ENCODE results near the gene FRMPD1.

FRMPD1 gene

GRCh38 chr9:37679649-37680402 lies 29.1 kb downstream of the FRMPD1 start:
- no peak for DNase-seq (ENCODE audit: low read depth in 2 of 2)

- DNase-seq (ENCODE audit: low read depth in 2 of 2) = no peak
Measured at GRCh38 chr9:37682951-37683350, 32.2 kb downstream of the FRMPD1 start.

GRCh38 chr9:37683531-37684371 lies 33.0 kb downstream of the FRMPD1 start:
- no peak for DNase-seq (ENCODE audit: low read depth in 2 of 2)

GRCh38 chr9:37692622-37693221 lies 42.0 kb downstream of the FRMPD1 start:
- no peak for DNase-seq (ENCODE audit: low read depth in 2 of 2)

- DNase-seq (ENCODE audit: low read depth in 2 of 2) = no peak
Measured at GRCh38 chr9:37693260-37693659, 42.5 kb downstream of the FRMPD1 start.

GRCh38 chr9:37694355-37694754 lies 43.6 kb downstream of the FRMPD1 start:
- DNase-seq (ENCODE audit: low read depth in 2 of 2) = no peak

GRCh38 chr9:37696528-37696927 lies 45.8 kb downstream of the FRMPD1 start:
- DNase-seq (ENCODE audit: low read depth in 2 of 2) = no peak

GRCh38 chr9:37700131-37700530 lies 49.4 kb downstream of the FRMPD1 start:
- DNase-seq (ENCODE audit: low read depth in 2 of 2) = no peak

- no peak for DNase-seq (ENCODE audit: low read depth in 2 of 2)
Measured at GRCh38 chr9:37700900-37701299, 50.1 kb downstream of the FRMPD1 start.

- no peak for DNase-seq (ENCODE audit: low read depth in 2 of 2)
Measured at GRCh38 chr9:37705787-37706186, 55.0 kb downstream of the FRMPD1 start.

- no peak for DNase-seq (ENCODE audit: low read depth in 2 of 2)
Measured at GRCh38 chr9:37706290-37706689, 55.5 kb downstream of the FRMPD1 start.

- no peak for DNase-seq (ENCODE audit: low read depth in 2 of 2)
Measured at GRCh38 chr9:37707748-37708147, 57.0 kb downstream of the FRMPD1 start.

- DNase-seq (ENCODE audit: low read depth in 2 of 2) = no peak
Measured at GRCh38 chr9:37710046-37710445, 59.3 kb downstream of the FRMPD1 start.

GRCh38 chr9:37715260-37715659 lies 64.5 kb downstream of the FRMPD1 start:
- DNase-seq (ENCODE audit: low read depth in 2 of 2) = no peak

GRCh38 chr9:37715991-37716505 lies 65.3 kb downstream of the FRMPD1 start:
- no peak for DNase-seq (ENCODE audit: low read depth in 2 of 2)

GRCh38 chr9:37719526-37719925 lies 68.8 kb downstream of the FRMPD1 start:
- no peak for DNase-seq (ENCODE audit: low read depth in 2 of 2)

GRCh38 chr9:37727013-37727412 lies 76.3 kb downstream of the FRMPD1 start:
- DNase-seq (ENCODE audit: low read depth in 2 of 2) = no peak

- DNase-seq (ENCODE audit: low read depth in 2 of 2) = no peak
Measured at GRCh38 chr9:37729499-37729898, 78.7 kb downstream of the FRMPD1 start.

- DNase-seq (ENCODE audit: low read depth in 2 of 2) = no peak
Measured at GRCh38 chr9:37730256-37730655, 79.5 kb downstream of the FRMPD1 start.

GRCh38 chr9:37730839-37731238 lies 80.1 kb downstream of the FRMPD1 start:
- no peak for DNase-seq (ENCODE audit: low read depth in 2 of 2)

- DNase-seq (ENCODE audit: low read depth in 2 of 2) = no peak
Measured at GRCh38 chr9:37732086-37732741, 81.5 kb downstream of the FRMPD1 start.

GRCh38 chr9:37732952-37733351 lies 82.2 kb downstream of the FRMPD1 start:
- no peak for DNase-seq (ENCODE audit: low read depth in 2 of 2)
